Common myeloid progenitor, CD34-positive (primary cell): ENCODE data around the gene TUBGCP2.

Experiments
- CTCF ChIA-PET: fragments of 350-600 bp; sonication (Branson Sonifier 250); formaldehyde crosslinking; loops from one replicate; lab custom pipeline; 2021; ENCODE audit warnings: antibody characterized with exemption; lab: Charles Lee
- POLR2A ChIA-PET: fragments of 350-600 bp; sonication (Branson Sonifier 250); formaldehyde crosslinking; loops from one replicate; lab custom pipeline; 2021; ENCODE audit warnings: antibody characterized with exemption; lab: Charles Lee
- DNase-seq, 3 donors: peaks; one replicate each; pipeline versions ENCODE4 v3.0.0 to v3.0.0-alpha.2; 2013
- H3K27ac ChIP-seq, 2 experiments: 1 replicate in 1 of 2; 2 replicates in 1 of 2; pipeline ENCODE4 v1.7.0; 2013; ENCODE audit warnings: inconsistent platforms in 2 of 2, low read length in 2 of 2, mild to moderate bottlenecking in 2 of 2, low read depth in 1 of 2, moderate library complexity in 1 of 2; ENCODE audit not compliant: severe bottlenecking in 2 of 2, insufficient read depth in 1 of 2, poor library complexity in 1 of 2
- H3K27me3 ChIP-seq, 5 experiments: replicated peaks in 2 of 5; 1 replicate in 3 of 5; 2 replicates in 2 of 5; pipeline versions ENCODE4 v1.6.1 to v1.7.0; 2013; ENCODE audit warnings: low read length in 4 of 5, mild to moderate bottlenecking in 2 of 5, moderate library complexity in 2 of 5, inconsistent platforms in 1 of 5; ENCODE audit not compliant: insufficient read depth in 5 of 5, control insufficient read depth in 4 of 5
- H3K36me3 ChIP-seq, 4 experiments: 1 replicate in 2 of 4; 2 replicates in 2 of 4; pipeline versions ENCODE4 v1.6.1 to v1.7.0; 2013; ENCODE audit warnings: low read length in 3 of 4, control low read depth in 1 of 4, mild to moderate bottlenecking in 1 of 4; ENCODE audit not compliant: control insufficient read depth in 4 of 4, insufficient read depth in 4 of 4
- H3K4me1 ChIP-seq, 4 experiments: 1 replicate in 3 of 4; 2 replicates in 1 of 4; pipeline versions ENCODE4 v1.6.1 to v1.7.1; 2013; ENCODE audit warnings: low read length in 3 of 4, mild to moderate bottlenecking in 3 of 4, control low read depth in 1 of 4, inconsistent platforms in 1 of 4, moderate library complexity in 1 of 4; ENCODE audit not compliant: control insufficient read depth in 4 of 4, insufficient read depth in 4 of 4; ENCODE audit errors: control extremely low read depth in 1 of 4
- H3K4me3 ChIP-seq, 7 experiments: 1 replicate in 4 of 7; 2 replicates in 3 of 7; pipeline versions ENCODE4 v1.5.1 to v1.7.0; 2013; ENCODE audit warnings: mild to moderate bottlenecking in 7 of 7, low read length in 6 of 7, moderate library complexity in 6 of 7, inconsistent platforms in 2 of 7, low read depth in 2 of 7, control low read depth in 1 of 7; ENCODE audit not compliant: insufficient read depth in 4 of 7, control insufficient read depth in 1 of 7; ENCODE audit errors: extremely low read depth in 1 of 7
- H3K9me3 ChIP-seq, 5 experiments: 1 replicate in 4 of 5; 2 replicates in 1 of 5; pipeline versions ENCODE4 v1.6.1 to v1.7.1; 2013; ENCODE audit warnings: low read length in 4 of 5, mild to moderate bottlenecking in 2 of 5, inconsistent platforms in 1 of 5, low read depth in 1 of 5, moderate library complexity in 1 of 5; ENCODE audit not compliant: control insufficient read depth in 4 of 5, insufficient read depth in 2 of 5; ENCODE audit errors: control extremely low read depth in 1 of 5
- WGBS: methylation state at CpG from one replicate; pipeline ENCODE4 v1.1.5; 2013; ENCODE audit not compliant: insufficient coverage; 5-methylcytosine and 5-hydroxymethylcytosine counted together

The TUBGCP2 gene

GRCh38 chr10:133239990-133240389 is 68.7 kb downstream of the TUBGCP2 start:
- WGBS: 26% methylated on average over 10 of the region's 15 CpGs
- POLR2A ChIA-PET: interaction anchor here (1.1 kb wide), 1 partner anchor 38 kb away, joined by 4 read pairs; no protein-coding TSS in a partner anchor

GRCh38 chr10:133238466-133238804 is 70.2 kb downstream of the TUBGCP2 start:
- Histone ChIP-seq H3K4me3 (no peak overlapping the region), H3K9me3 (no peaks in the 10 kb centered on the region), H3K36me3 (no peaks in the 10 kb centered on the region), H3K27ac (no peak overlapping the region), H3K27me3 (peaks cover 0 to 53% (median 11%) of the 10 kb centered on the region in 5 experiments), H3K4me1 (peaks cover 0 to 58% (median 45%) of the 10 kb centered on the region in 4 experiments)
- DNase-seq: no peak
- ChIA-PET POLR2A (interaction anchor here (0.9 to 1.1 kb wide), 2 partner anchors 20 to 38 kb away, joined by 4 read pairs; no protein-coding TSS in a partner anchor), CTCF (interaction anchor here (0.6 to 2.2 kb wide), 2 partner anchors 12 to 40 kb away, joined by 3 to 7 read pairs; no protein-coding TSS in a partner anchor)
- WGBS: 89% methylated on average over 15 of the region's 15 CpGs

More at GRCh38 chr10:133239990-133240389, 68.7 kb downstream of the TUBGCP2 start:
- H3K27me3 ChIP-seq: peaks cover 0 to 43% (median 9%) of the 10 kb centered on the region in 5 experiments
- H3K27ac ChIP-seq: no peak overlapping the region
- no peaks in the 10 kb centered on the region for H3K36me3 ChIP-seq
- peak overlapping the region in 1 of 7 experiments; percentile 16 for H3K4me3 ChIP-seq
- CTCF ChIA-PET: interaction anchor here (1.2 to 2.2 kb wide), 3 partner anchors 8 to 21 kb away, joined by 3 to 7 read pairs (median 5); no protein-coding TSS in a partner anchor
- DNase-seq: peak in 1 of 3 donors; percentile 42
- H3K9me3 ChIP-seq: no peaks in the 10 kb centered on the region
- H3K4me1 ChIP-seq: peaks cover 0 to 58% (median 45%) of the 10 kb centered on the region in 4 experiments

- Histone ChIP-seq H3K4me1 (peaks cover 0 to 58% (median 45%) of the 10 kb centered on the region in 4 experiments), H3K4me3 (peak within 1 kb of the TSS in 5 of 7 experiments; percentile 17 to 61 (median 33)), H3K36me3 (no peaks in the 10 kb centered on the region), H3K27ac (no peak within 1 kb of the TSS), H3K27me3 (peaks cover 0 to 59% (median 14%) of the 10 kb centered on the region in 5 experiments), H3K9me3 (no peaks in the 10 kb centered on the region)
- ChIA-PET POLR2A (interaction anchor here (0.9 kb wide), 1 partner anchor 38 kb away, joined by 4 read pairs; no protein-coding TSS in a partner anchor), CTCF (interaction anchor here (0.6 to 2.2 kb wide), 2 partner anchors 11 to 41 kb away, joined by 3 to 7 read pairs; no protein-coding TSS in a partner anchor)
- DNase-seq: no peak
- 49% methylated on average over 38 of the region's 60 CpGs for WGBS
Measured at GRCh38 chr10:133237588-133238465, 70.8 kb downstream of the TUBGCP2 start, which contains the start of gene VENTX. VENTX (plus strand) TSS chr10:133237855; CDS start chr10:133237915, 60 bp downstream.

GRCh38 chr10:133237241-133237587 is 71.5 kb downstream of the TUBGCP2 start:
- no peak overlapping the region for H3K27ac ChIP-seq
- DNase-seq: no peak
- peaks cover 0 to 65% (median 14%) of the 10 kb centered on the region in 5 experiments for H3K27me3 ChIP-seq
- WGBS: 15% methylated on average over 15 of the region's 32 CpGs
- no peaks in the 10 kb centered on the region for H3K9me3 ChIP-seq
- peaks cover 0 to 55% (median 43%) of the 10 kb centered on the region in 4 experiments for H3K4me1 ChIP-seq
- peak overlapping the region in 2 of 7 experiments; percentile 40 to 61 for H3K4me3 ChIP-seq
- CTCF ChIA-PET: no interaction called here
- H3K36me3 ChIP-seq: no peaks in the 10 kb centered on the region
- POLR2A ChIA-PET: no interaction called here

GRCh38 chr10:133236401-133237240 is 72.1 kb downstream of the TUBGCP2 start:
- ChIA-PET POLR2A (no interaction called here), CTCF (no interaction called here)
- Histone ChIP-seq H3K36me3 (no peaks in the 10 kb centered on the region), H3K4me3 (peak overlapping the region in 5 of 7 experiments; percentile 17 to 61 (median 33)), H3K27ac (no peak overlapping the region), H3K4me1 (peaks cover 0 to 49% (median 37%) of the 10 kb centered on the region in 4 experiments), H3K27me3 (peaks cover 0 to 71% (median 17%) of the 10 kb centered on the region in 5 experiments), H3K9me3 (no peaks in the 10 kb centered on the region)
- 1% methylated on average over 82 of the region's 103 CpGs for WGBS
- DNase-seq: peak in 1 of 3 donors; percentile 23

GRCh38 chr10:133235932-133236331 is 72.7 kb downstream of the TUBGCP2 start:
- Histone ChIP-seq H3K4me1 (peaks cover 0 to 42% (median 32%) of the 10 kb centered on the region in 4 experiments), H3K36me3 (no peaks in the 10 kb centered on the region), H3K9me3 (no peaks in the 10 kb centered on the region), H3K27me3 (peaks cover 0 to 78% (median 17%) of the 10 kb centered on the region in 5 experiments), H3K4me3 (peak overlapping the region in 3 of 7 experiments; percentile 19 to 49 (median 23)), H3K27ac (no peak overlapping the region)
- peak in 1 of 3 donors; percentile 26 for DNase-seq
- ChIA-PET CTCF (no interaction called here), POLR2A (no interaction called here)
- WGBS: 1% methylated on average over 11 of the region's 18 CpGs
